ENCODE data around the gene FAM114A1. TPM values are rescaled to one million over a fixed set of nuclear protein-coding genes. Genes with fewer than 3 reads are reported as not detected.

Gene FAM114A1
- total and polyA plus RNA-seq, 2 of the 8 experiments (the other 6 are each of a cell fraction or from before 2014, with no cell fraction given) = 9.5 to 12.0 TPM

DNA sequence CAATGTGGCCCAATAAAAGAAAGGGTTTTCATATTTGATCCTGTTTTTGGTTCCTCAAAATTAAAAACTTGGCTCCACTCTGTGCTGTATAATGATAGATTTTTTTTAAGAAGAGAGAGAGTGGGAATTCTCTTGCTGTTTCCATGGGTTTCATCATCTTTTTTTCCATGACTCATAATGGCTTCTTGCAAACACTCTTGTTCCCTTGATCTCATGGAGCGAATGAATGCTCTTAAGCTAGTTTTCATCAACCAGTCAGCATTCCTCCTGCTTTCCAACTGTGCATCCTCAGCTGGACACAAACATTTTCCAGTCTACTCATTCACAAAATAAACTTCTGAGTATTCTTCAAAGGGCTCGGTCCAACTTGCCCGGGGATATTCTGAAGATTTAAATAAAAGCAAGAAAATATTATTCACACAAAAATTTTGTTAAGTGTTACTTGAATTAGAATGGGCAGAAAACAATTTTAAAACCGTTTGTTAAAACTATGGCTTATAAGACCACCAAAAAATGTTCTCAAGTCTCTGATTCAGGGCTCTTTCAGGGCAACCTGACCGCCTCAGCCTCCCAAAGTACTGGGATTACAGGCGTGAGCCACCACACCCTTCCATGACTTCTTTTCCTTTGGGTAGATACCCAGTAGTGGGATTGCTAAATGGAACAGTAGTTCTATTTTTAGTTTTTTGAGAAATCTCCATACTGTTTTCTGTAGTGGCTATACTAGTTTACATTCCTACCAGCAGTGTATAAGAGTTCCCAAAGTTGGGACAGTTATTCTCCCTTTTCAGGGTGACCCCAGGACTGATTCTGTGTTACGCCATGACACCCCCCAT lies 99.9 kb downstream of the FAM114A1 start:
- H3K18ac ChIP-seq (ENCODE audit: extremely low read depth, low read length) = no peak overlapping the region

More for the DNA sequence above, 99.9 kb downstream of the FAM114A1 start:
- no peak overlapping the region for H4K5ac ChIP-seq (ENCODE audit: insufficient read length, low read depth, low read length)
- no peaks in the 10 kb centered on the region; a peak in 1 of 7 replicates for H3K27me3 ChIP-seq (replicated peaks in 1 of 4; ENCODE audit: control insufficient read depth in 3 of 4, extremely low read depth in 1 of 4, insufficient read depth in 3 of 4, low read length in 3 of 4)
- H3K14ac ChIP-seq (ENCODE audit: insufficient read length) = no peak overlapping the region
- WGBS, 2 experiments (ENCODE audit: extremely low coverage in 1 of 2, insufficient coverage in 1 of 2, insufficient read length in 1 of 2, insufficient replicate concordance in 2 of 2, low coverage in 1 of 2, low lambda C conversion rate in 2 of 2, missing lambda C conversion rate in 1 of 2) = 93% methylated on average over 7 of the region's 7 CpGs; no CpG with 5 or more reads in 1 of the 2 experiments
- no peaks in the 10 kb centered on the region for H3K79me1 ChIP-seq (ENCODE audit: low read depth, low read length)
- no peaks in the 10 kb centered on the region for H3K36me3 ChIP-seq (ENCODE audit: control insufficient read depth in 2 of 4, insufficient read depth in 4 of 4, low read length in 3 of 4)
- H3K9me3 ChIP-seq (ENCODE audit: insufficient read depth in 2 of 2, low read depth in 1 of 2, low read length in 1 of 2) = no peaks in the 10 kb centered on the region
- DNase-seq (ENCODE audit: low read depth in 1 of 2, low spot score in 2 of 2) (no peak), FAIRE-seq (no peak)
- no peak overlapping the region for H2AFZ ChIP-seq (ENCODE audit: low read length)
- H4K20me1 ChIP-seq (replicated peaks in 1 of 2; ENCODE audit: control insufficient read depth in 1 of 2, insufficient read depth in 2 of 2, low read length in 2 of 2) = no peaks in the 10 kb centered on the region
- H3K4ac ChIP-seq (replicated peaks; ENCODE audit: insufficient read length, low read depth, low read length) = no peak overlapping the region
- H3K79me2 ChIP-seq (ENCODE audit: control insufficient read depth in 1 of 2, insufficient read depth in 2 of 2, low read length in 2 of 2) = no peaks in the 10 kb centered on the region
- H2AK5ac ChIP-seq (ENCODE audit: low read depth, low read length) = no peak overlapping the region
- no peak overlapping the region for H2BK20ac ChIP-seq (ENCODE audit: low read length)
- no peaks in the 10 kb centered on the region; the same call in 1 of the 2 replicates for H3K23me2 ChIP-seq (ENCODE audit: low read depth, low read length)
- no peak overlapping the region for H3K23ac ChIP-seq (ENCODE audit: insufficient read length)
- CTCF ChIA-PET (ENCODE audit: partially characterized antibody) = no interaction called here
- H2BK12ac ChIP-seq (ENCODE audit: low read depth, low read length) = no peak overlapping the region; the same call in 1 of the 2 replicates
- no peak overlapping the region for H2BK120ac ChIP-seq (replicated peaks; ENCODE audit: low read depth, low read length)
- POLR2A ChIA-PET (ENCODE audit: partially characterized antibody) = no interaction called here
- no peak overlapping the region for H3K4me2 ChIP-seq (ENCODE audit: insufficient read depth in 1 of 2, low read depth in 2 of 2, low read length in 2 of 2)
- no peak for TF ChIP-seq CBX5 (IDR thresholded peaks at IDR 0.05; ENCODE audit: low read depth, low read length)
- no peak overlapping the region for H3K9ac ChIP-seq (replicated peaks in 1 of 4; ENCODE audit: extremely low read depth in 1 of 4, low read depth in 3 of 4, low read length in 3 of 4)
- H4K8ac ChIP-seq (ENCODE audit: extremely low read depth, insufficient read depth, low read length) = no peak overlapping the region
- no peak overlapping the region for H3K4me3 ChIP-seq (ENCODE audit: extremely low read depth in 1 of 4, insufficient read depth in 2 of 4, low read depth in 3 of 4, low read length in 4 of 4)
- no peak overlapping the region for H2BK15ac ChIP-seq (ENCODE audit: low read length)
- no peak overlapping the region for H4K91ac ChIP-seq (replicated peaks; ENCODE audit: insufficient read length, low read length)
- no peak overlapping the region for H3K56ac ChIP-seq (replicated peaks; ENCODE audit: insufficient read length, low read depth, low read length)
- H3K4me1 ChIP-seq (replicated peaks in 1 of 4; ENCODE audit: control insufficient read depth in 3 of 4, insufficient read depth in 4 of 4, low read length in 3 of 4) = peaks cover 0 to 3% (median 0%) of the 10 kb centered on the region in 4 experiments; a peak in 1 of 7 replicates
- no peak overlapping the region for H3K27ac ChIP-seq (ENCODE audit: low read depth, low read length)
- H2BK5ac ChIP-seq (ENCODE audit: low read depth, low read length) = no peak overlapping the region

Data from H1 (cell line).